Neural progenitor cell (in vitro differentiated cells): ENCODE data around the gene MNT.

ENCODE experiments used
- CTCF ChIP-seq: fragments of 200-600 bp; sonication (generic); IDR thresholded peaks from 2 replicates; pipeline ENCODE4 v1.5.1; 2017; ENCODE audit warnings: antibody characterized with exemption, mild to moderate bottlenecking
- EZH2 ChIP-seq: fragments of 200-600 bp; sonication (generic); IDR thresholded peaks from 2 replicates; pipeline ENCODE4 v1.6.1; 2017; ENCODE audit warnings: antibody characterized with exemption, mild to moderate bottlenecking, moderate library complexity
- EZH2phosphoT487 ChIP-seq: fragments of 200-600 bp; sonication (generic); IDR thresholded peaks from 2 replicates; pipeline ENCODE4 v1.6.1; 2017; ENCODE audit warnings: antibody characterized with exemption

DNA sequence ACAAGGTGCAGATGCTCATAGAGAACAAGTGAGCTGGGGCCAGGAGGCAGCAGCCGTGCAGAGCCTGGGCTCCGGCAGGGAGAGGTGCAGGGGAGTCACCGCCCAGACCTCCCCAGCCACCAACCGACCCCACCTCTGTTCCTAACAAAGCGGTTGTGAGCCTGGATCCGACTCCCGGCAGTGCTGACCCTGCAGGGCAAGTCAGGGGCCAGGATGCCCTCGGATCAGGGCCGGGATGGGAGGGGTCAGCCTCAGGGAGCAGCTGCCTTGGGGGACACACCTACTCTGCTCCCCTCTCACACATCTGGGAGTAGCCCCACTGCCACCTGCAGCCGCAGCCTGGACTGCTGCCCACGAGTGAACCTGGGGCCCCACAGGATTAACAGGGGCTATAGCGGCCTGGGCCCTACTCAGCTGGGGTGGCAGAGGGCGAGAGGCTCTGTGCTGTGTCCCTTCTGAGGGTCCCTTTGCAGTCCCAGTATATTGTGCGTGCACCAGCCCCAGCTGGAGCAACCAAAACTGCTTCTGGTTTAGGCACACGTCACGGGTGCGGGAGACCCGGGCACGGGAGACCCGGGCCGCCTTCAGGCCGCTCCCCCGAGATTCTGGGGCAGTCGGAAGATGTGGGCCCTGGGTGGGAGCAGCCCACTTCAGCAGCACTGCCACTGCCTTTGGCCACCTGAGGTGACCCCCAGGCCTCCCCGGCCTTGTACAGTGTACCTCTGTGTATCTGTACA lies 21.2 kb downstream of the MNT start:
- TF ChIP-seq CTCF = no peak
- no peak for TF ChIP-seq EZH2phosphoT487
- TF ChIP-seq EZH2 = no peak
